Fibroblast of skin of abdomen (primary cell): ENCODE data around the gene MCTP1.
A peak's percentile ranks its signal among the peaks of the same experiment; 100 is the strongest.

Experiments
- DNase-seq: peaks from one replicate; pipeline ENCODE4 v3.0.0-alpha.2; 2013

MCTP1 gene

DNA sequence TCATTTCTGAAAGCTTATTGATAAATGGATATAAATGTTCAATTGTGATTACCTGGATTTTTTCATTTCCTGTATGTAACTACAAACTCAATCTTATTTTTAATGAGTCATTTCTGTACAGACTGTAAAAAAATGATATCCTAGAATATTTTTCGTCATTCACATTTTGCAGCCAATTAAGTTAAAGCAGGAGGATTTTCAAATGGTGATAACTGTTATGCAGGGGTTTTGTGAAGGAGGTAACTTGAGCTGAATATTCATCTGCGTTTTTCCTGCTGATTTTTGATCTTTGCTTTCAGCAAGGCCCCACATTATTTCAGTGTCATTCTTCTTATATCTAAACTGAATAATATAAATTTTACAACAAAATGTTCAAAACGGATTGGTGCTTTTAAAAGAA lies 592.3 kb downstream of the MCTP1 start:
- no peak for DNase-seq

DNA sequence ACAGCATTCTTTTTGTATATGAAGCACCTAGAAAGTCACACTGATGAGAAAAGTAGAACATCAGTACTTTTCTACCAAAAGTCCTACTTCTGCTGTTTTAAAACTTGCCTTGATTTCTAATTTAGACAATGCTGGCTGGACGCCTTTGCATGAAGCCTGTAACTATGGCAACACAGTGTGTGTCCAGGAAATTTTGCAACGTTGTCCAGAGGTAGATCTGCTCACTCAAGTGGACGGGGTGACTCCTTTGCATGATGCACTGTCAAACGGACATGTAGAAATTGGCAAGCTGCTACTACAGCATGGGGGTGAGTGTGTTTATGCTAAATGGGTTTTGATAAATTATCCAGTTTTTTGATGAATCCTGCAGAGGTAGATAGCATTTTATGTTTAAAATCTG lies 592.9 kb downstream of the MCTP1 start:
- no peak for DNase-seq

DNA sequence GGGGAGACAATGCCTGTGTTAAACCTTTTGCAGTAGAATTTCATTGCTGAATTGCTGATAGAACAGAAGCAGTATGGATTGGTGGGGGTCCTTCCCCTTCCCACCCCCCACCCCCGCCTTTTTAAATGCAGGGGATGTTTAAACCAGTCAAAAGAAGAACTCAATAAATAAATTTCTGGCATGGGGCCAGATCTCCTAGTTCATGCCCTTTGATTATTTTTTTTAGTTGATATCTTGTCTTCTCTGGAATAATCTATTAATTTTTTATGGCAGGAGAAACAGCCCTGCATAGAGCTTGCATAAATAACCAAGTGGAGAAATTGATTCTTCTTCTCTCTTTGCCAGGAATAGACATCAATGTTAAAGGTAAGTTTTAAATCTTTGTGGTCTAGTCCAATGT lies 593.6 kb downstream of the MCTP1 start:
- no peak for DNase-seq

DNA sequence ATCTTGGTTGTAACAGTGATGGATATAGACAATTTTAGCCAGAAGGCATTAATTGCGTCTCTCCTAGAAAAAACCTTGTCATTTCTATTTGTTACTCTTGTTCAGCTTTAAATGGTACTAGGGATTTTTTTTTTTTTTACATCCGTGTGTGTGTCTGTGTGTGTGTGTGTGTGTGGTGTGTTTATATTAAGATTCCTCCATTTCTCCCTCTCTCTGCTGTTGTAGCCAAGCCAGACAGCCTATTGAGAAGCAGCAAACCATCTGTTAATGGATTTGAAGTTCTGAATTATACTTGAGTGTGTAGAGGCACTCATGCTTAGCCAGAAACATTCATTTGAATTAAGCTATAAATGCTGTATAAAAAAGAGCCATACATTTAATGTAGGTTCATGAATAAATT lies 594.1 kb downstream of the MCTP1 start:
- DNase-seq = no peak

DNA sequence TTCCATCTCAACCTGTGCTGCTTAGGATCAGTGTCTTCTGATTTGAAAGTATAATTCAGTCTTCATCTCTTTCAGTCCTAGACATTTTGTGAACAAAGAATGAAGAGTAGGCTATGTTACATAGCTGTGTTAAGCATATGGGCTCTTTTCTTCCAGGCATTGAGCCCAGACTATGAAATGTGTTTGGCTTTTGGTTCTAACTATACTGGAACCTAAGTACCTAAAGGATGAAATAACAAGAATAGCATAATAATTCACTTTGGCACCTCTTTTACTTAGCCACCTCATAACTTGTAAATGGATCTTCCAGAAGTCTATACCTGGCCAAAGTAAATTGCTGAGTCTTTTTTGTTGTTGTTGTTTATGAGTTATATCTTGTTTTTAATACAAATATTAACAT lies 595.0 kb downstream of the MCTP1 start:
- no peak for DNase-seq

DNA sequence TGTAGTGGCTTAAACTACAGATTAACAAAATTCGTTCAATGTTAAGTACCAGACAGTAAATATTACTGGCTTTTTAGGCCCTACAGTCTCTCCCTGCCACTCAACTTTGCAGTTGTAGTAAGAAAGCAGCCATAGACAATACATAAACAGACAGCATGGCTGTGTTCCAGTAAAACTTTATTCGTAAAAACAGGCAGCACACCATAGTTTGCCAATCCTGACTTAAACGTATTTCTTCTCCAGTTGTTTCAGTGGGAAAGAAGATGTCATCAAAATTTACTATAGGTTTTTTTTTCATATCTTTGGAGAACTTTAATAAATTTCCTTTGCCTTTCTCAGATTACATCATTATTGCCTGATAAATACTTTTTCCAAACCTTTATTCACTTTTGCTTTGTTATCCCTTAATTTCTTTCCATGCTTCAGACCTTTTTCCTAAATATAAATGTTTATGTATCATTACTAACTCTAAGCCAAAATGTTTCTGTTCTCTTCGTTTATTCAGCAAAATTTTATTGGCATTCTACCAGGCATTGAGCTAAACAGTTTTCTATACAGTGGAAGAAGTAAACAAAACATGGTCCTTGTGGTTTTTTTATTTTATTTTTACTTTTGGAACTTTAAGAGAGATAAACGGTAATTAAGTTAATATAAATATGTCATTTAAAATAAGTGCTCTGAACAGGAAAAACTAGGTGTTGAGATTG lies 601.9 kb downstream of the MCTP1 start:
- DNase-seq = no peak

DNA sequence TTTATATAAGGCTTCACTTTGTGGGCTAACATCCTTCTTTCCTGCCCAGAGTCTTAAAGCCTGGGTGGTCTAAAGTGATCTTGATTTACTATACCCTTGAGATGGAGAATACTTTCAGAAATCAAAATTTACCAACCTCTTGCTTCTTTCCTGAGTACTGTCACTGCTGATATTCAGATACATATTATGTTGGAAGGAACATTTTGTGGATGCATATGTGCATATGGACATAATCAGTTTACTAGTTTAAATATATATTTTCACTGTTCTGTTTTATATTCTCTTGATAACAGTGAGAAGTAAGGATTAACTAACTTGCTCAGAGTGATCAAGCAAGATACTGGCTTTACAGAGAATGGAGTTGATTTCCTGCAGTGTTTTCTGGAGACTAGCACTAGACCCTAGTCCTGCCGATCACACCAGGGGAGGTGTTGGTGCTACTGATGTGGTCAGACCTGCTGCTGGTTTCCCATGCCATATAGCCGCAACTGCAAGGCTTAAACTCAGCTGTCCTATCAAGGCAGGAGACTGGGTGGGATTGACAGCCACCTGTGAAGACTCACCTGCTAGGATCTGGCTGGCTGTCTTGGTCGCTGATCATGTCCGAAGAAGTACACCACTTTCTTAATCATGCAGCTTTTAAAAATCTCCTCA lies 608.8 kb downstream of the MCTP1 start:
- DNase-seq = no peak

DNA sequence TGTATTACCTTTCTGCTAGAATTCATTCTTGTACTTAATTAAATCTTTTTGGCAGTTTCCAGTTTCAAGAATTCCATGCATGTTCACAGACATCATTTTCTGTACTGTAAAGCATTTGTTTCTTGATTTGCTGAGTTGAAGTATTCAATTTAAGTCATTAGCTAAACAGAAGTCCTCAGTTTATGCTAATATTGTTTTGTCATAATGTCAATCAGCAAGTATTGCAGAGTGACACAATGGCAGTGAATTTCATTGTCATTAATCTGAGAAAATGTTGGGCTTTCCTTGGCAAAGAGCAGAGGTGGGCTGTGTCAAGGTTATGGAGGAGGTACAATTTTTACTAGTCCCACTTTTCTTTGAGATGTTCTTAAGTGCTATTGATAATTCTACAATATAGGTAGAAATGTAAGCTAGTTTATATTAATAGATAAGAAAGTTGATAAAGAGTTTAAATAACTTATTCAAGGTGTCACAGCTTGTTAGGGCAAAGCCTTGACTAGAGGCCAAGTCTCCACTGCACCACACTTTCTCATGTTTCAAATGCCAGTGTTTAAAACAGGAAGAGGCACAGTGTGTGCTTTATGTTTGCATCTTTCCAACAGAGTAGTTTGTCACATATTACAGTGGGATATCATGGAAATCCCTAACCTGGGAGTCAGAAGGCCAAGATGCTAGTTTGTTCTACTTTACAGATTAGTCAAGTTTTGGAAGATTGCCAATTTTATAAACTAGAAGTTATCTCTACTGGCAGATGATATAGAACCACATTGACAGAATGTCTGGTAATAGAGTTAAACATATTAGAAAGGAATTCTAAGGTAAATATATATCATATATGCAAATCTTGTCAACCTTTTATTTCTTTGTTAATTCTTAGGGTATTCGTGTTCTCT lies 610.2 kb downstream of the MCTP1 start:
- DNase-seq = no peak

DNA sequence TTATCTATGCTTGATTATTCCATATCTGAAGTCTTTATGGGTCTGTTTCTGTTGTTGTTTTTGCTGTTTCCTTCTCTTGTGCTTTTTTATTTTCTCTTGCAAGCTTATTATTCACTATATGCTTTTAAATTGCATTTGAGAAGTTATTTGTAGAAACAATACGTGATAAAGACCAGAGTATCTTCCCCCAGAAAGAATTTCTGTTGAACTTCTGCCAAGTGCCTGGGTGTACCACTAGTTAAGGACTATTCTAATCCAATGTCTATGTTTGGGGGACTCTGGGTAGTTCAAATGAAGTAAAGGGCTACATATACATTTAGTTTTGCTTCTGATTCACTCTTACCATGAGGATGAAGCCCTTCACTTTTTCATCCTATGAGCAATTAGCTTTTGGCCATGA lies 612.1 kb downstream of the MCTP1 start:
- DNase-seq = no peak

DNA sequence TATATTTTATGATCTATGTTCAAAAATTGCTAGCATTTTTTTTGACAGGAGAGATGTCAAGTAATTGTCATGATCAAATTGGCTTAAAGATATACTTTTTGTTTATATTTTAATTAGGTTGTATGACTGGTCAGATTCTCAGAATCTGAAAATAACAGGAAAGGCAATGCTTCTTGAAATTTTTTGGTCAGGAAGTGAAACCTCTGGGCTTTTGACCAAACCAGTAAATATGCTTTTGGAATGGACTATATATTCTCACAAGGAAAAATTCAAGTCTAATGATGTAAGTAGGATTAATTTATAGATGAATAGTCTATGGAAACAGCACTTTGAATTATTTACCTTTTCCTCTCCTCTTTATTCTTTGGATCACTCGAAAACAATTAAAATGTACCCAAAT lies 614.2 kb downstream of the MCTP1 start:
- DNase-seq = peak; percentile 29

DNA sequence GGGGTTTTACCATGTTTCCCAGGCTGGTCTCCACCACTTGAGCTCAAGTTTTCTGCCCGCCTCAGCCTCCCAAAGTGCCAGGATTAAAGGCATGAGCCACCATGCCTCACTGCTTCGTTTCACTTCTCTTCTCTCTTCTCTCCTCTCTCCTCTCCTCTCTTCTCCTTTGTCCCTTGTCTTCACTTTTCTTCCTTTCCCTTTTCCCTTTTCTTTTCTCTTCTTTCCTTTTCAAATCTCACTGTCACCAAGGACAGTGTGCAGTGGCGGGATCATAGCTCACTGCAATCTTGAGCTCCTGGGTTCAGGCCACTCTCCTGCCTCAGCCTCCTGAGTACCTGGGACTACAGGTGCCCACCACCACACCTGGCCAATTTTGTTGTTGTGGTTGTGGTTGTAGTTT lies 617.0 kb downstream of the MCTP1 start:
- DNase-seq = no peak

DNA sequence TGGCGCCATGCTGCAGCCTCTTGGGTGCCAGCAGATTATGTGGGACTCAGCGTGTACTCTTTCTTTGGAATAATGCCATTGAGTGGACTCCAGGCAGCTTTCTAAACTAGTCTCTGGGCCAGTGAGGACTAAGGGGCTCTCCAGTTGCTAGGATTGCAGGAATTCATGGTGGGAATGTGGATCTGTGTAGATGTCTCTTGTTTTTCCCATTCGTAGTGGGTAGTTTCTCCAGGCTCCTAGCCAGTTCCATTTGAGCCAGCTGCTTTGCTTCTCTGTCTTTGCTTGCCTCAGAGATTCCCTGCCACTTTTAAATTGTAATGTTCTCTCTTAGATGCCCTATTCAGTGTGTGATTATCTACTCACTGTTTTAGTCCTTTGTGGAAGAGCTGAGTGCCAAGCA lies 623.8 kb downstream of the MCTP1 start:
- DNase-seq = no peak

DNA sequence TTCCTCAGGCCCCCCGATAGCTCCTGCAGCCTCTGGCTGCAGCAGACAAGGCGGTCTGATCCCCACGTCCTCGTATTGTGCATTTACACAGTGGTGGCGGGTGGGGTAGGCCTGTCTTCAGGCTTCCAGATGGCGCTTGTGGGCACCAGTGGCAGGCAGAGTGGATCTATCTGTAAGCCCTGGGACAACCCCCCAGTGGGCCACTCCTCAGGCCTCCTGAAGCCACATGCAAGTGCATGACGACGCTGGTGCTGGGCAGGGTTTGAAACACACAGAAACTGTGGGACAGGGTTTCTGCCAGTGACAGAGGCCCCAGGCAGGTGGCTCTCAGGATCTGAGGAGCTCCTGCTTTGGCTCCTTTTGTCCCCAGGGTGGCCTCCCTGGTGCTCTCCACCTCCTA lies 624.4 kb downstream of the MCTP1 start:
- no peak for DNase-seq

DNA sequence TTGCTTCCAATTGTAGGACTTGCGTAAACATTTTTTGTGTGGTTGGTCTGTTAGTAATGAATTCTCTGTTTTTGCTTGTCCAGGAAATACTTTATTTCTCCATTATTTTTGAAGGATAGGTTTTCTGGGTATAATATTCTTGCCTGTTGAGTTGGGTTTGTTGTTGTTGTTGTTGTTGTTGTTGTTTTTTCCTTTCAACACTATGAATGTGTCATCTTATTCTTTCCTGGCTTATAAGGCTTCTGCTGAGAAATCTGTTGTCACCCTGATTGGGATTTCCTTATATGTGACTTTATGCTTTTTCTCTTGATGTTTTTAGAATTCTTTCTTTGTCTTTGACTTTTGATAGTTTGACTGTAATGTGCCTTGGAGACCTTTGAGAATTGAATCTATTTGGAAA lies 626.6 kb downstream of the MCTP1 start:
- DNase-seq = no peak
